HG02870 (cell line): ENCODE data around the gene IL1A.
A peak's percentile ranks its signal among the peaks of the same experiment; 100 is the strongest.
"Not testable (repeated sequence)": the region's sequence is repeated elsewhere in the genome, so short reads cannot be mapped to it uniquely, and the experiment has no call there.

ENCODE experiments used
- ATAC-seq: cut with Tn5 transposase; IDR thresholded peaks from one replicate; pipeline ENCODE4 v1.9.1; 2021; ENCODE audit warnings: mild to moderate bottlenecking, moderate library complexity; ENCODE audit not compliant: unreplicated experiment

Gene IL1A

GRCh38 chr2:112784199-112785189 lies at the start of gene IL1A:
Gene IL1A (minus strand): TSS chr2:112784493. CDS start chr2:112783770, 723 bp downstream.
- ATAC-seq, result no peak

- ATAC-seq, result no peak
Measured at GRCh38 chr2:112833976-112834375, 49.7 kb upstream of the IL1A start.

- ATAC-seq, result not testable (repeated sequence)
Measured at GRCh38 chr2:112833639-112833931, 49.3 kb upstream of the IL1A start.

GRCh38 chr2:112832841-112833638 lies 48.7 kb upstream of the IL1A start:
- ATAC-seq, result no peak

- ATAC-seq, result no peak
Measured at GRCh38 chr2:112831946-112832840, 47.9 kb upstream of the IL1A start.

- ATAC-seq, result no peak
Measured at GRCh38 chr2:112831513-112831845, 47.2 kb upstream of the IL1A start.

- no peak for ATAC-seq
Measured at GRCh38 chr2:112830682-112831512, 46.6 kb upstream of the IL1A start.

GRCh38 chr2:112829961-112830681 lies 45.8 kb upstream of the IL1A start:
- no peak for ATAC-seq

- no peak for ATAC-seq
Measured at GRCh38 chr2:112829101-112829960, 45.0 kb upstream of the IL1A start.

- ATAC-seq, result no peak
Measured at GRCh38 chr2:112828251-112828691, 44.0 kb upstream of the IL1A start.

GRCh38 chr2:112827604-112828185 lies 43.4 kb upstream of the IL1A start:
- ATAC-seq, result no peak

GRCh38 chr2:112827009-112827408 lies 42.7 kb upstream of the IL1A start:
- no peak for ATAC-seq

GRCh38 chr2:112825706-112826105 lies 41.4 kb upstream of the IL1A start:
- no peak for ATAC-seq

- no peak for ATAC-seq
Measured at GRCh38 chr2:112824694-112825085, 40.4 kb upstream of the IL1A start.

- peak; percentile 24 for ATAC-seq
Measured at GRCh38 chr2:112821682-112822081, 37.4 kb upstream of the IL1A start.

- peak; percentile 96 for ATAC-seq
Measured at GRCh38 chr2:112821142-112821541, 36.8 kb upstream of the IL1A start.

- ATAC-seq, result no peak
Measured at GRCh38 chr2:112820343-112820742, 36.0 kb upstream of the IL1A start.

GRCh38 chr2:112819081-112819480 lies 34.8 kb upstream of the IL1A start:
- no peak for ATAC-seq
